ENCODE data around the gene TCF4. TPM values are rescaled to one million over a fixed set of nuclear protein-coding genes. Genes with fewer than 3 reads are reported as not detected.

Gene TCF4
- total RNA-seq, 1 experiment from 2014 or later, result 2.3 TPM

DNA sequence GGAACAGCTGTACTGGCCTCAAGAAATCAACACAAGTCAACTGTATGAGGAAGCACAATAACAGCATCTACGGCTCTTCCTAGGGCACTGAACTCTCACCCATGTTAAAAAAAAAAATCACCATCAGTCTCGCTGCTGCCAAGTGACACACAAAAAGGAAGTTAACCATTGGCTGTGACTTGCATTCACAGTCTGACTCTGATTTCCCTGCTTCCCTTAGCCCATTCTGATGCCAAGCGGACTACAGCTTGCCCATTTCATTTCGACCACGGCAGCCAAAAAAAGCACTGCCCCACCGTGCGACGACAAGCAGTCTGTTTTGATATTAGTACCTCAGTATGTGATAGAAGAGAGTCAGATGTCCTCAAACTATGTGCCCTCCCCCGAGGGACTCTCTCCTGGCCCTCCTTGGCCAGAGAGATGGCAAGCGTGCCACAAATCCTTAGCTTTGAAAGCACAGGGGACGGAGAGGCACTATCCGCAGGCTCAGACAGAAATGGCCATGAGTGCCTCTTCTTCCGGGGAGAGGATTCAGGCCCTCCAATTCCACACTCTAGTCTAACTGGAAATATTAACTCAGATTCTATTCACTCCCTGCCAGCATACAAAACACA is 250.0 kb downstream of the TCF4 start:
- TF ChIP-seq POLR2AphosphoS5 (IDR thresholded peaks at IDR 0.05; ENCODE audit: low read depth, low read length) (no peak), SIN3A (IDR thresholded peaks at IDR 0.05; ENCODE audit: borderline replicate concordance, insufficient read depth, low read depth, low read length) (no peak), TCF7L2 (IDR thresholded peaks at IDR 0.05; ENCODE audit: low read depth, low read length) (no peak)
- TF ChIP-seq, protein P1, sequence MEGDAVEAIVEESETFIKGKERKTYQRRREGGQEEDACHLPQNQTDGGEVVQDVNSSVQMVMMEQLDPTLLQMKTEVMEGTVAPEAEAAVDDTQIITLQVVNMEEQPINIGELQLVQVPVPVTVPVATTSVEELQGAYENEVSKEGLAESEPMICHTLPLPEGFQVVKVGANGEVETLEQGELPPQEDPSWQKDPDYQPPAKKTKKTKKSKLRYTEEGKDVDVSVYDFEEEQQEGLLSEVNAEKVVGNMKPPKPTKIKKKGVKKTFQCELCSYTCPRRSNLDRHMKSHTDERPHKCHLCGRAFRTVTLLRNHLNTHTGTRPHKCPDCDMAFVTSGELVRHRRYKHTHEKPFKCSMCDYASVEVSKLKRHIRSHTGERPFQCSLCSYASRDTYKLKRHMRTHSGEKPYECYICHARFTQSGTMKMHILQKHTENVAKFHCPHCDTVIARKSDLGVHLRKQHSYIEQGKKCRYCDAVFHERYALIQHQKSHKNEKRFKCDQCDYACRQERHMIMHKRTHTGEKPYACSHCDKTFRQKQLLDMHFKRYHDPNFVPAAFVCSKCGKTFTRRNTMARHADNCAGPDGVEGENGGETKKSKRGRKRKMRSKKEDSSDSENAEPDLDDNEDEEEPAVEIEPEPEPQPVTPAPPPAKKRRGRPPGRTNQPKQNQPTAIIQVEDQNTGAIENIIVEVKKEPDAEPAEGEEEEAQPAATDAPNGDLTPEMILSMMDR (IDR thresholded peaks at IDR 0.05), result no peak
- TF ChIP-seq, protein P2, sequence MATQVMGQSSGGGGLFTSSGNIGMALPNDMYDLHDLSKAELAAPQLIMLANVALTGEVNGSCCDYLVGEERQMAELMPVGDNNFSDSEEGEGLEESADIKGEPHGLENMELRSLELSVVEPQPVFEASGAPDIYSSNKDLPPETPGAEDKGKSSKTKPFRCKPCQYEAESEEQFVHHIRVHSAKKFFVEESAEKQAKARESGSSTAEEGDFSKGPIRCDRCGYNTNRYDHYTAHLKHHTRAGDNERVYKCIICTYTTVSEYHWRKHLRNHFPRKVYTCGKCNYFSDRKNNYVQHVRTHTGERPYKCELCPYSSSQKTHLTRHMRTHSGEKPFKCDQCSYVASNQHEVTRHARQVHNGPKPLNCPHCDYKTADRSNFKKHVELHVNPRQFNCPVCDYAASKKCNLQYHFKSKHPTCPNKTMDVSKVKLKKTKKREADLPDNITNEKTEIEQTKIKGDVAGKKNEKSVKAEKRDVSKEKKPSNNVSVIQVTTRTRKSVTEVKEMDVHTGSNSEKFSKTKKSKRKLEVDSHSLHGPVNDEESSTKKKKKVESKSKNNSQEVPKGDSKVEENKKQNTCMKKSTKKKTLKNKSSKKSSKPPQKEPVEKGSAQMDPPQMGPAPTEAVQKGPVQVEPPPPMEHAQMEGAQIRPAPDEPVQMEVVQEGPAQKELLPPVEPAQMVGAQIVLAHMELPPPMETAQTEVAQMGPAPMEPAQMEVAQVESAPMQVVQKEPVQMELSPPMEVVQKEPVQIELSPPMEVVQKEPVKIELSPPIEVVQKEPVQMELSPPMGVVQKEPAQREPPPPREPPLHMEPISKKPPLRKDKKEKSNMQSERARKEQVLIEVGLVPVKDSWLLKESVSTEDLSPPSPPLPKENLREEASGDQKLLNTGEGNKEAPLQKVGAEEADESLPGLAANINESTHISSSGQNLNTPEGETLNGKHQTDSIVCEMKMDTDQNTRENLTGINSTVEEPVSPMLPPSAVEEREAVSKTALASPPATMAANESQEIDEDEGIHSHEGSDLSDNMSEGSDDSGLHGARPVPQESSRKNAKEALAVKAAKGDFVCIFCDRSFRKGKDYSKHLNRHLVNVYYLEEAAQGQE (IDR thresholded peaks at IDR 0.05; ENCODE audit: insufficient read depth in 1 of 2, low read depth in 2 of 2, low read length in 1 of 2), result no peak
- Histone ChIP-seq H3K27me3 (ENCODE audit: control insufficient read depth, insufficient read depth, low read length) (no peaks in the 10 kb centered on the region), H3K4me3 (ENCODE audit: low read depth in 2 of 2, low read length in 2 of 2) (no peak overlapping the region), H3K4me1 (ENCODE audit: control insufficient read depth, insufficient read depth, low read length) (no peaks in the 10 kb centered on the region), H3K9me3 (ENCODE audit: control insufficient read depth, insufficient read depth, low read depth, low read length) (no peaks in the 10 kb centered on the region), H3K36me3 (ENCODE audit: control insufficient read depth, insufficient read depth, low read length) (no peaks in the 10 kb centered on the region), H3K27ac (ENCODE audit: low read length) (no peak overlapping the region)
- intact Hi-C loops (cut with micrococcal nuclease; ENCODE audit: unreplicated experiment), result no loop called here
- no peak for ATAC-seq
- ChIA-PET POLR2A (no interaction called here), CTCF (no interaction called here)
- no peak for DNase-seq (ENCODE audit: low read depth, low spot score)
- BruUV-seq (replicated peaks), result no TSS peak
- in situ Hi-C loops (cut with HindIII; ENCODE audit: low pct_unique_long_range_greater_than_20kb, low sequenced_read_pairs), result no loop called here

DNA sequence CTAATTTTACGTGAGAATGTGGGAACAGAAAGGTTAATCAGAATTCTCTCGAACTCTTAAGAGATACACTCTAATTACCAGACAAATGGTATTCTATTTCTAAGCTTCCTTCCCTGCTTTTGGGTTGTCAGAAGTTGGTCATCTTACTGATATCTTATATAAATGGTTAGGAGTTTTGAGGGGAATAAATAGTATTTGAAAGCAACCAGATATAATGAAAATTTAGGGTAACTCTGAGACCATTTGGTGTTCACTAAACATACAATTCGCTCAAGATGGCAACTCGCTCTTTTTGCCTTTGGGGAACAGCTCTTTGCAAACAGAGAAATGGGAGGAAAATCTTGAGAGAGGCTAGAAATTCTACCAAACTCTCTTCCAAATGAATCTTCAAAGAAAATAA is 250.9 kb downstream of the TCF4 start:
- Histone ChIP-seq H3K27me3 (ENCODE audit: control insufficient read depth, insufficient read depth, low read length) (no peaks in the 10 kb centered on the region), H3K4me3 (ENCODE audit: low read depth in 2 of 2, low read length in 2 of 2) (no peak overlapping the region), H3K4me1 (ENCODE audit: control insufficient read depth, insufficient read depth, low read length) (no peaks in the 10 kb centered on the region), H3K9me3 (ENCODE audit: control insufficient read depth, insufficient read depth, low read depth, low read length) (no peaks in the 10 kb centered on the region), H3K27ac (ENCODE audit: low read length) (no peak overlapping the region), H3K36me3 (ENCODE audit: control insufficient read depth, insufficient read depth, low read length) (no peaks in the 10 kb centered on the region)
- in situ Hi-C loops (cut with HindIII; ENCODE audit: low pct_unique_long_range_greater_than_20kb, low sequenced_read_pairs), result no loop called here
- ATAC-seq (no peak), DNase-seq (ENCODE audit: low read depth, low spot score) (no peak)
- ChIA-PET POLR2A (no interaction called here), CTCF (no interaction called here)
- no TSS peak for BruUV-seq (replicated peaks)
- intact Hi-C loops (cut with micrococcal nuclease; ENCODE audit: unreplicated experiment), result no loop called here
- TF ChIP-seq, protein P2 (IDR thresholded peaks at IDR 0.05; ENCODE audit: insufficient read depth in 1 of 2, low read depth in 2 of 2, low read length in 1 of 2), result no peak
- TF ChIP-seq TCF7L2 (IDR thresholded peaks at IDR 0.05; ENCODE audit: low read depth, low read length), result no peak

Data from Panc1 (cell line).